Ramos (cell line): ENCODE measurements around the gene SPR.

Experiments
- in situ Hi-C: fragments of 300-500 bp; cut with MboI; formaldehyde crosslinking; loops from one replicate; pipeline ENCODE4 v1.14.3; 2022; ENCODE audit warnings: low sequenced_read_pairs; ENCODE audit not compliant: unreplicated experiment

The SPR gene

GRCh38 chr2:72887032-72887739 is at the start of gene SPR:
SPR (plus strand) TSS chr2:72887408; CDS start chr2:72887433, 25 bp downstream.
- in situ Hi-C loops: no loop called here

DNA sequence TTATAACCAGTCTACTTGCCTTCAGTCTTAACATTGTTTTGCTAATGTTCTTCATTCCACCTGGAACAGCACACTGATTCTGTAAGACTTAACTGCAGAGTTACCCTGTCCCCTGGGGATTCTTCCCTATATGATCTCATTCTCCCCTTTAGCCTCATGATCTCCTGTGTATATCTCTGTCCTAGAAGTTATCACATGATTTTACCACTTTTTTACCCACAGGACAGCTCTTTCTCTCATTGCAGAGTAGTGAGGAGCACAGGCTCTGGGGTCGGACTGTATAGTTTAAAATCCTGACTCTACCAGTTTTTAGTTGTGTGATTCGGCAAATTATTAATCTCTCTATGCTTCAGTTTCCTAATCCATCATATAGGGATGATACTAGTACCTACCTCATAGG is 47.1 kb upstream of the SPR start:
- in situ Hi-C loops: no loop called here

- in situ Hi-C loops: no loop called here
These were observed 45.6 kb upstream of the SPR start for GRCh38 chr2:72841462-72842125.

DNA sequence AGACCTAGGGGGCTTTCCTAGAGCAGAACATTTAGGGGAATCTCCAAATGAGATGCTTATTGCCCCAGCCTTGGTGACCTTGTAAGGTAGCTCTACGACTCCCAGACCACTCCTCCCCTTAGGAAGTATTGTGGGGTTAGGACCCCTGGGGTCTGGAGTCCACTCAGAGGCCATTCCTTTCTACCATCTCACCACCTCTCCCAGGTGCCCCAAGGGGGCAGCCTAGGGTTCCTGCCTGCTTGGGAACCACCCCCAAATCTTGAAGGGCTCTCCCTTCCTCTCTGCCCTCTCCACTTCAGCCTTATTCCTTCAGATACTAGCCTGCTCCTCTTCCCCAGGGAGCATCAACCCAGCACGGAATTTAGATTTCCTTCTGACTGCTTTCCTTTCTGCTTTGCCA is 43.9 kb upstream of the SPR start:
- in situ Hi-C loops: no loop called here

GRCh38 chr2:72846171-72847095 is 40.8 kb upstream of the SPR start:
- in situ Hi-C loops: no loop called here

GRCh38 chr2:72847534-72848315 is 39.5 kb upstream of the SPR start:
- in situ Hi-C loops: no loop called here

GRCh38 chr2:72848436-72849137 is 38.6 kb upstream of the SPR start:
- in situ Hi-C loops: no loop called here

DNA sequence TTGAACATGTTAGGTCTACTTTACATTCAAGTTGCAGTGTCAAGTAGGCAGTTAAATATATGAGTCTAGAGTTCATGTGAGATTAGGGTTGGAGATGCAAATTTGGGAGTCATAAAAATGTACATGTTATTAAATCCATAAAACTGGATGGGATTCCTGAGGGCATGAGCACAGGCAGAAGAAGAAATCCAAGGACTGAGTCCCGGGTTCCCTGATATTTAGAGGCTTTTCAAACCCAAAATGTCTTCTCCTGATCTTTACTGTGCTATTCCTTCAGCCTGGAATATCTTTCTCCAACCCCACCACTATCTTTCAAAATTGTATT is 38.1 kb upstream of the SPR start:
- in situ Hi-C loops: no loop called here

DNA sequence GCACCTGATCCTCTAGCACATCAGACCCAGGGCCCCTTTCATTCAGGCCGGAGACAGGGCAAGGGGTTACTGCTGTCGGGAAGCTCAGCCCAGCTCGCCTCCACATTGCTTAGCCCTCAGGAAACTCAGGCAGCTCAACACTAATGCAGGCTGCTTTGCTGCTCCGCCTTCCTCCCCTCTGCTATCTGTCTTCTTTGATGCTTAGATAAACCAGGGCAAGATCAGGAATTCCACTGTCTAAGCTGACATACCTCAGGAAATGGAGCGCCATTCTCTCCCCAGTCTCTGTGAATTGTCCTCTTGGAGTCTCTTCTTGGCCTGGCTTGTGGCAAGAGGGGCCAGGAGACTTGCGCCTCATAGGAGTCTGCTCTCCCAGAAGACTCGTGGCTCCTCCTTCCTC is 35.9 kb upstream of the SPR start:
- in situ Hi-C loops: no loop called here

DNA sequence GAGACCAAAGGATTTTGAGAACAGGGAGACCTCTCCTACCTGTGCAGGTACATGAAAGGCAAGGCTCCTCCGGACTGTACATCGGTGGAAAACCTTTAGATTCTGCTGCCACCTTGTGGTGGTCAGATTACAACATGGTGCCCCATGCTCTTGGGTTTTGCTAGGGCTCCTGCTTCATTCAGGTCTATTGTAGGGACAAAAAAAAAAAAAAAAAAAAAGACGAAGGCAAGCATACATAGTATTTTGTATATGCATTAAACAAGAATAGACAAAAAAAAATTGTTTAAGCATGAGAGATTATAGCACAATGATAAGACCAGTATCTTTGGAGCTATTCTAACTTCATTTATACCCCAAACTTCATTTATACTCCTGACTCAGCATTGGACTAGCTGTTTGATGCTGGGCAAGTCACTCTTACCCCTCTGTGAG is 27.4 kb upstream of the SPR start:
- in situ Hi-C loops: no loop called here

DNA sequence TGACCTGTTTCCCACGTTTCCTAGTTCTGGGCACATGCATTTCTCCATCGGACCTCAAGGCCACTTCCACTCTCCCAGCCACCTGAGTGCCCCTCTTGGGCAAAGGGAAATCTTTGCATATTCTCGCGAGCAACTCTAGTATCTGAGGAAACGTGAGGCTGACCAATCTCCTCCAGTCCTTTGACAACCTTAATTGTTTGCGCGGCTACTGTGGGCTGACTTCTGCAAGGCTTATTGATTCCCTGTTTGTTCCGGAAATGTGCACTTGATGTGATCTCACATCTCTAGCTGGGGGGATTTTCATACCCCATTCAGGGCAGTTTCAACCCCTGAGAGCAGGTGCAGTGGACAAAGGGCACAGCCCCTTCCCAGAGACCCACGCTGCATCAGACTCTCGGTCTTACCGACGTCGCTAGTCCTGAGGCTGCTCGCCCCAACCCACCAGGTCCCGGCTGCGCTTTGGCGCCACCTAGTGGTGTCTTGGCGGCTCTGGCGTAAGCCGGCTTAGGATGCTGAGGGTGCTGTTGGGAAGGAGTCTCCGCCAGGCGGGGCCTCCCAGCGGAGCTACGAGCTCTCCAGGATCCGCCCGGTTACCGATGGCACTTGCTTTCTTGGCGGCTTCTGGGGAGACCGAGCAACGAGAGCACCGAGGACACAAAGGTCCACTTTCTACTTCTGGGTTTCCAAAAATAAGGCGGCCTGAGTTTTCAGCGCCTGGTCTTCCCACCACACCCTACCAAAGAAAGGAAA is 24.8 kb upstream of the SPR start:
- in situ Hi-C loops: no loop called here

- in situ Hi-C loops: no loop called here
These were observed 24.2 kb upstream of the SPR start for GRCh38 chr2:72863046-72863445.

DNA sequence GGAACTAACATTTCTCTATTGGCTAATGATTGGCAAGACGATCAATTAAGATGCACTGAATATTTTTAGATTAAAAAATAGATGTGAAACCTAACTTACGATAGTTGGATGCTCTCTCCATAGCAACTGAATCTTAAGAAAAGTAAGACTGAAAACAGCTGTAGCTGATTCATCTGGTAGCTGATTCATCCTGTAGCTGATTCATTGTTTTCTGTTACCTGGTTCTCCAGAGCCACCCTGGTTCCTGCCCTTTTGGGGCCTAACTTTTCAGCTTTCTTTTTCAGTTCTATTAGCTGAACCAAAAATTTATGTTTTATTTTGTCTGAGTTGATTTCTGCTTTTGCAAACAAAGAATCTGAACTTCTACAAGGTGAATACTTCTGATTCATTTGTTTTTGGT is 22.7 kb upstream of the SPR start:
- in situ Hi-C loops: no loop called here

DNA sequence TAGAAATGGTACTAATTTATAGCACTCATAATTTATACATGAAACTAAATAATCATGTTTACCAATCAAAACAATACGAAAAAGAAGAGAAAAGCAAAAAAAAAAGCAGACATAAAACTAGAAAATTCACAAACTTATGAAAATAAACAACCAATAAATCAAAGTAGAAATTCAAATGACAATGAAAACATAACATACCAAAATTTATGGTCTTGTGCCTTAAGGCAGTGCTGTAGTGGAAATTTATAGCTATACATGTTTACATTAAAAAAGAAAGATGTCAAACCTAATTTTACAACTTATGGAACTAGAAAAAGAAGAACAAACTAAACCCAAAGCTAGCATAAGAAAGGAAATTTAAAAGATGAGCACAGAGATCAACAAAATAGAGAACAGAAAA is 16.1 kb upstream of the SPR start:
- in situ Hi-C loops: no loop called here

- in situ Hi-C loops: no loop called here
These were observed 15.3 kb upstream of the SPR start for GRCh38 chr2:72871880-72872279.

DNA sequence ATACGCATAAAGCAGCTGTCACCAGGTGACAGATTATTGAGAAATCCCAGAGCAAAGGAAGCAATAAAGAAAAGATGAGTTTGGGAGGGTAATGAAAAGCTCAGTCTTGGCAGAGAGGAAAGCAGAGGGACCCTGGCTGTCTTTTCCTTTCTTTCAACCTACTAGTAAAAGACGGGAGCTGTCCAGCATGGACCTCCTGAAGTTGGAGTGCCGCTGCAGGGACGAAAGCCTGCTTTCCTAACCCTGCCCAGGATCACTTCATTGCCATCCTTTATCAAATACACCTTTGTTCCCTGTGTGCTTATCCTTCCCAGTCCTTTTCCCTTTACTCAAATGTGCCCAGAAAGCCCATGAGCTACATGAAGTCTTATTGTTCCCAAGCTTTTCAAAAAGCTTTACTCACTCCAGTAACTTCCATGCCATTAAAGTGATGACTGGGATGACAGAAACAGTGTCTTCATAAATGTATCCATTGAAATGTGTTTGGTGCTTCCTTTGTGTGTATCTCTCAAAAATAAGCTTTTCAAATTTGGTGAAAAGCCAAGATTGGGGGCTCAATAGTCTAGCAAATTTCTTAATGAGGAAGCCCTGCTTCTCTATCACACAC is 3.7 kb upstream of the SPR start:
- in situ Hi-C loops: no loop called here

DNA sequence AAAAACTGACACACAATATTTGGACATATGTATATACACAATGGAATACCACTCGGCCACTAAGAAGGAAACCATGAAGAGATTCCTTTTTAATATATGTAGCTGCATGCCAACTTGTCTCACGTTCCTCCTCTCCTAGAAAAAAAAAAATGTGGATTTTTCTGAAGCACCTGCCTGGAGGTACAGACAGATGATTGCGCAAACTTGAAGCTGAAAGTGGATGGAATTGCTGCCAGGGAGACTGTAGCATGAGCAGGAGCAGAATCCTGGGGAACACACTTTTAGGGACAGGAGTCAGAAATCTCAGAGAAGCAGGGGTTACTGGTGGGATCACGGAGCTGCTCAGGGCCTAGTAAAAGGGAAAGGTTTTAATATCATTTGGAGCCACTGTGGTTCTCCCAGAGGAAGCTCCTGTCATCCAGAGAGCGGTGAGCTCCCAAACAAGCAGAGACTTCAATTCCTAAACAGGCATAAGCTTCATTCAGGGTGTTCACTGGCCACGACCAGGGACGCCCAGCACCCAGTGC is 640 bp upstream of the SPR start:
- in situ Hi-C loops: no loop called here

- in situ Hi-C loops: no loop called here
These were observed 681 bp downstream of the SPR start for GRCh38 chr2:72887740-72888437.
